GM19328 (cell line): ENCODE data around the gene MTFMT.
"Not testable (repeated sequence)": the region's sequence is repeated elsewhere in the genome, so short reads cannot be mapped to it uniquely, and the experiment has no call there.

Source experiments
- ATAC-seq: cut with Tn5 transposase; IDR thresholded peaks from one replicate; pipeline ENCODE4 v1.9.1; 2021; ENCODE audit warnings: mild to moderate bottlenecking, moderate library complexity; ENCODE audit not compliant: unreplicated experiment

MTFMT gene

DNA sequence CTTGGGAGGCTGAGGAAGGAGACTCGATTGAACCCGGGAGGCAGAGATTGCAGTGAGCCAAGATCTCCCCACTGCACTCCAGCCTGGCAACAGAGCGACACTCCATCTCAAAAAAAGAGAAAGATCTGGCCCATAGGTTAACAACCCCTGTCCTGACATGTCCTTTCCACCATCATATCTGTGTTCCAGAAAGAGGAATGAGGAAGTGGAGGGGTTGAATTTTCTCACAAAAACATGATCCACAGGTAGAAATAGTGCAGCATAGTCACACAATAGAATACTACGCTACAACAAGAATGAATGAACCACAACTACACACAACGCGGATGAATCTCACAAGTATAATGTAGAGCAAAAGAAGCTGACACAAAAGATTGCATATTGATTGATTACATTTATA lies 11.0 kb upstream of the MTFMT start:
- no peak for ATAC-seq

DNA sequence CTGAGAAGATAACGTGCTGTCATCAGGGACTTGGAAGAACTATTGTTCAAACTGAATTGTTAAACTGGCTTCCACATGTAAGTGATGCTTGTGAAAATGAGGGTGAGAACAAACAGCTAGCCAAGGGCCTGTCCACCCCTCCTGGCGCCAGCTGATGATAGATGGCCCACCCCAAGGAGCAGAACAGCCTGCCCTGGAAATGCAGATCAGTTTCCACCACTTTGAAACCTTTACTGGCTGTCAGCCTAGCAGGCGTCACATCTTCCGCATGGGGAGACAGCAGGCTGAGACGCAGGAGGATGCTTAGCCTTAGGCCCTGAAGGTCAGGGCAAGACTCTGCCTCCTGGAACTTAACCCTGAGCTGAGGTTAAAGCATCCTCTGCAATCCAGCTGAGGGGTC lies 9.4 kb upstream of the MTFMT start:
- ATAC-seq: no peak

DNA sequence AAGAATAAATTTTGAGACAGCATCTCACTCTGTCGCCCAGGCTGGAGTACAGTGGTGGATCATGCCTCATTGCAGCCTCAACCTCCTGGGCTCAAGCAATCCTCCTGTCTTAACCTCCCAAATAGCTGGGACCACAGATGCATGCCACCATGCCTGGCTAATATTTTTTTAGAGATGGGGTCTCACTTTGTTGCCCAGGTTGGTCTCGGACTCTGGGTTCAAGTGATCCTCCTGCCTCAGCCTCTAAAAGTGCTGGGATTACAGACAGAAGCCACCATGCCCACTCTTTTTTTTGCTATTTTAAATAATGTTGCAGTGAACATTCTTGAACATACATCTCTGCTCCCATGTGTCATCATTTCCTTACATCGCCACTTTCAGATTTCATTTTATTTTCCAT lies 9.0 kb upstream of the MTFMT start:
- ATAC-seq: no peak

DNA sequence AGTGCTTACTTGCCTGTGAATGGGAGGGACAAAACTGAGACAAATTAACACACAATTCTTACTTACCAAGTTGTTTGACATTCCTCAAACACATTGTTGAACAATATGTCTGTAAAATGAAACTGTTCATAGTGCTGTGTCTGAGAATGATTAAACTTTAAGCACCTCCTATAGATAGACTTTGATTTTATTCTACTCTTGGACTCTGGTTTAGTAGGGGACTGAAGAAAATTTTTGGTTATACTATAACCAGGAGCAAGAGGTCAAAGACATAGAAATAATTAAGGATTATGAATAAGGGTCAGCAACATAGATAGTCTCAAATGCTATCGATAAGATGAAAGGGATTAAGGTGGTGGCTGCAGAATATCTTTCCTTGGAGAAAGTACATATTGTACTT lies 7.9 kb upstream of the MTFMT start:
- no peak for ATAC-seq

DNA sequence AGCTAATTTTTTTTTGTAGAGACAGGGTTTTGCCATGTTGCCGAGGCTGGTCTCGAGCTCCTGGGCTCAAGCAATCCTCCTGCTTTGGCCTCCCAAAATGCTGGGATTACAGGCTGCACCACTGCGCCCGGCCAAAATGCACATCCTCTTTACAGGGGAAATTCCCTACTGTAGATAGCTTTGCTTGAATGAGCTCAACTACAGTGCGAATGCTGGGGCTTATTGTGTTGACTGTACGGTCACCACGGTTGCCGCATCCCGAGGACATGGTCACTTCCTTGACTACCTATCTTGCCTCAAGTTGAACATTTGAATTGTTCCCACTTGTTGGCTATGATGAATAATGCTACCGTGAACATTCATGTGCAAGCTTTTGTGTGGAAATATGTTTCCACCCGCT lies 5.3 kb upstream of the MTFMT start:
- no peak for ATAC-seq

DNA sequence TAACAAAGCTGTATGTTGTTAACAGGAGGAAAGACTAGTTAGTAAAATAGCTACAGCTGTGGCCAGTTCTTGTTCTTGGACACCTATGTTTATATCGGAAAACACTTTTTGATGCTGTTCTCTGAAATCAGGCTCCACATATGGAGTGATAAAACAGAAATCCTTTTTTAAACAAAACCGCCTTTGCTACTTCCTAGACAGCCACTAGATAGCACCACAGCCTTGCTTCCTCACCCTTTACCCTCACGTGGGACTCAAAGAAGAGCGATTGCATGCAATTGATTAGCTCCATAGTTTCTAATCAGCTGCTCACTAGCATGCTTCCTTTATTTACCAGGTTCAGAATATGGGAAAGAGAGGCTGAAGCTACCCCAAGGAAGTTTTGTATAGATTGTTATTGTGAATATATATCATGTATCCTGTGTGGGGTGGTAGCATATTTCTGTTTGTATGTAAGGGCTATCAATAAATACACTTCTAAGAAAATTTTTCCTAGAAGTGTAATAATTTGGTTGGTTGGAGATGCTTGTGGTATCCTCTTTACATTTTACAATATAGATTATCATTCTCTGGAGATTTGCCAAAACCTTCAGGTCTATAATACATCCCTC lies 4.3 kb upstream of the MTFMT start:
- no peak for ATAC-seq

DNA sequence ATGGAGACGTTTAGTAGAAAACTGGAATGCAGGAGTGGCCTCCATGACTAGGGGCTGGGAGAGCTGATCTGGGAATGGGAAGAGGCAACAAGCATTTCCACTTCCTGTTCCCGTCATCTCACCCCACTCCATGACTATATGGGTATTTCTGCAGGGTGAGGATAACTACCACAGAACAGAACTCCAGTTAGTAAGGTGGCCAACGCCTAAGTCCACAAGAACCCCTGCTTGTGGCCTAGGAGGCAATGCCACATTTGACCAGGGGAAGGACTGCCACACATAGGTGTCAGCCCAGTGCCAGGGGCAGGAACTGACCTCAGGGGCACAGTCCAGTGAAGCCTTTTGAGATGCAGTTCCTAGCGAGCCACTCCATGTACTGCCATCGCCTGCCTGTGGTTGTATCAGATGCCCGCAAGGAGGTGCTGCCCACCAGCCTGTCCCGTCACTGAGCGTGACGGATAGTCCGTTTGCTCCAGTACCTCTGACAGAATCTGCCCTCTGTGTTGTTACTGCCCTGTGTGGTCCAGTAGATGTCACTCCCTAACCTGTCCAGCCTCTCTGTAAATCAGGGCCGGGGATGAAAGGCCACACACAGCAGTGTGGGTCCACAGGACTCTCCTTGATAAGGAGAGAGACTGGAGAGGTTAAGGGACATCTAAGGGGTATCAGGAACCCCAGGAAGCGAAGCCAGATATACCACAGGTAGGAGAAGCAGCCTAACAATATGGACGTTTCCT lies 3.5 kb upstream of the MTFMT start:
- ATAC-seq: no peak

DNA sequence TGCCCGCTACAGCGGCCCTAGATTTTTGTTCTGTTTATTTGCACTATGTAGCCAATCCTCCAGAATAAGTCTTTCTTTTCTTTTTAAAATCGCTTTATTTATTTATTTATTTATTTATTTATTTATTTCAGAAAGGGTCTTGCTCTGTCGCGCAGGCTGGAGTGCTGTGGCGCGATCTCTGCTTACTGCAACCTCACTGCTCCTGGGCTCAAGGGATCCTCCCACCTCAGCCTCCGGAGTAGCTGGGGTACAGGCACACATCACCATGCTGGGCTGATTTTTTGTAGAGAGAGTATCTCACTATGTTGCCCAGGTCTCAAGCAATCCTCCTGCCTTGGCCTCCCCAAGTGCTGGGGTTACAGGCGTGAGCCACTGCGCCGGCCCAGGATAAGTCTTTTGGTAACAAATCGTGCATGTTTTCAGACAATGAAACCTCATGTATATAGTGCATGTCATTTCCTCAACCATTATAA lies 333 bp upstream of the MTFMT start:
- ATAC-seq: no peak

DNA sequence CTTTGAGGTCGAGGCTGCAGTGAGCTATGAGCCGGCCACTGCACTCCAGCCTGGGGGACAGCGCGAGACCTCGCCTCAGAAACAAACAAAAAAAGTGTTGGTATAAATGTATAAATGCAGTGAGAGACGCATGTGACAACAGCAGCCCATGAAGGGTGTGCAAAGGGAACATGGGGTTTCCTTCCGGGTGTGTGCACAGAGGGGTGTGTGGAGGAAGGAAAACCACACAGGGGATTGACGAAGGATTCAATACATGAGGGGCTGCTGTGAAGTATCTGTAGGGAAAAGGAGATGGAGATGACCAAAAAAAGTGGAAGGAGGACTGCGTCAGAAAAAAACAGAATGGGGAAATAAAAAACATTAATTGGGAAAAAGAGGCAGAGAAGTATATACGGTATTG lies 1.1 kb downstream of the MTFMT start:
- ATAC-seq: no peak

DNA sequence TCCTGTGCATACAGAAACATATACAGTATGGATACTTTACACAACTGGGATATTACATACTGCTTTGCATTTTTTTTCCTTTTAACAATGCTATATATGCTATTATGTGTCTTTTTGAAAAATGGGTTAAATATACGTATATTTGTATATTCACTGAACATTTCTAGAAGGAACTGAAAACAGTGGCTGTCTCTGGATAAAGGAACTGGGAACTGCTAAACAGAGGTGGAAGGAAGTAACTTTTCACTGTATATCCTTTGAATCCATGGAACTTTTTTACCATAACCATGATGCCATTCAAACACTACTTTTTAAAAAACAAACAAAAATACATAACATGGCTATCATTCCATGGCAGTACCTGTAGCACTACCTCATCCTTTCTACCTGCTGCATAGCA lies 1.8 kb downstream of the MTFMT start:
- no peak for ATAC-seq

DNA sequence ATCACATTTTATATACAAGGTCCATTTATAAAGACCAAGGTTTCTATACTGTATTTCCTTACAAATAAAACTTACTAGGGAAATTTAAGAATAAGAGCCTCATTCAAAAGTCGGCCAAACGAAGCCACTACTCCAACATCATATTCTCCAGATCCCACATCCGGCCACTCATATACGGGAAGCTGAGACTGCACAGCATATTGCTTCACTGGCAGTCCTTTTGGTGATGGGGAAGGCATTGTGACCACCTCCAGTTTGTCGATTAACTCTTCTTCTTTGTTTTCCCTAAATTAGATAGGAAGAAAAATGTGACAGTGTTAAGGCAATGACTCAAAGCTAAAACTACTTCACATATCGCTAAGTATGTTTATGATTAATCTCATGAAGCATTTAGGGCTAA lies 2.7 kb downstream of the MTFMT start:
- ATAC-seq: no peak

DNA sequence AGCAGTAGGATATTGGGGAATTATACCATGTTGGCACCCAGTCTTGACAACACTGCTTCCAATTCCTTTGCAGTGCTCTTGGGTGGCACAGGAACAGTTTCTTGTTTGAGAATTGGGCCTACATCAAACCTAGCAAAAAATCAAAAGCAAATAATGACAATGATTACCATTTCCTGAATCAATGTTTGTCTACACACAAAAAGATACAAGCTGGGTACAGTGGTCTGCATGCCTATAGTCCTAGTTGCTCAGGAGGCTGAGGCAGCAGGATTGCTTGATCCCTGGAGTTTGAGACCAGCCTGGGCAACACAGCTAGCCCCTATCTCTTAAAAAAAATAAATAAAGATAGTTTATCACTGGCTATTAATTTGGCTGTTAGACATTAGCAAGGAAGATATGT lies 8.0 kb downstream of the MTFMT start:
- ATAC-seq: no peak

DNA sequence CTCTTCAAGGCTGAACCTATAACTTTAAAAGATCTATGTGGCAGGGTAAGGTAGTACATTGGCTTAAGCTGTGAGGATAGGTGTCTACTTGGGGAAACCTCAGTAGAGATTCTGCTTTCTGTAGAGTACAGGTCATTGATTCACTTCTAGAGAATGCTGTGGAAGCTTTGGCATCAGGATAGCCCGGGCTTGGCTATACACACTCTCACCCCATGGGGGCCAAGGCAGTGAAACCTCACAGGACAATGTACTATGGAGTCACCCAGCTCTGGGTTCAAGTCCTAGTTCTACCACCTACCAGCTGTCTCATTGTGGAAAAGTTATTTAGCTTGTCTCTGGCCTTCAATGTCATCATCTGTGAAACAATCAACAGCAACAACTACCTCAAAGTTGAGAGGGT lies 9.0 kb downstream of the MTFMT start:
- no peak for ATAC-seq

DNA sequence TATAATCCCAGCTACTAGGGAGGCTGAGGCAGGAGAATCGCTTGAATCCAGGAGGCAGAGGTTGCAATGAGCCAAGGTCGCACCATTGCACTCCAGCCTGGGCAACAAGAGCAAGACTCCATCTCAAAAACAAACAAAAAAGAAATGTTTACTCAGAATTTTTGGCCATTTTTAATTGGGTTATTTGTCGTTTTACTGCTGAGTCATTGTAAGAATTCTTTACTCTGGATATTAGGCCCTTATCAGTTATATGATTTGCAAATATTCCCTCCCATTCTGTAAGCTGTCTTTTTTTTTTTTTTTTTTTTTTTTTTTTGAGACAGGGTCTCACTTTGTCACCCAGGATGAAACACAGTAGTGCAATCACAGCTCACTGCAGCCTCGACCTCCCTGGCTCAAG lies 18.2 kb downstream of the MTFMT start:
- ATAC-seq: not testable (repeated sequence)

DNA sequence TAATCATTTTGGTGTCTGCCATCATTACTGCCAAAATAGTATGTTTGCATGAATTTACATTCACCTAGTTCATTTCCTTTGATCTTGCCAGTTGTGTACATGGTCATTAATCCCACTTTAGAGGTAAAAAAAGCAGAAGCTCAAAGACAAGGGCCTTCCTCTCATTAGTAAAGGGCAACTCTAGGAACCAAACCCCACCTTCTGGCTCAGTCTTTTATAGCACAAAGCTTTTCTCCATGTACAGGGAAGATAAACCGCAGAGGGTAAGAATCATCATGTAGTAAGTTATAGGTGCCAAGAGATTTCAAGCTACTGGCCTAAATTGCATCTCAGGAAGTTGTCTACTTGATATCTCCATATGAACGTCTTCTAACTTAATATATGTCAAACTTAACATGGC lies 20.5 kb downstream of the MTFMT start:
- no peak for ATAC-seq

DNA sequence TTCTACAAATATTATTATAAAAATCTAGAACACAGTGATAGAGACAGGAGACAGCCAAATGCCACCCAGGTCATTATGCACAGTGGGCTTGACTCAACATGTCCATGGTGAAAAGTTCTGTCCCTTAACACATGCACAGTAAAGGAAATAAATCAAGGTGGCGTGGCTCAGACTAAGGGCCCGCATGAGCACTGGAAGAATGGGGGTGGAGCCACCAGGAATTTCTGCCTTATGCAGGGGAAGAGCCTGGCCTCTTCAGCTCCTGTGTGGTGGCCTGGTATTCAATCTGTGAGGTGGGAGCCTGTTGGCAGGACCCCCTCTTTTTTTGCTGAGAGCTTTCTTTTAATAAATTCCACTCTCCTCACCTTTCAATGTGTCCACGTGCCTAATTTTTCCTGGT lies 22.6 kb downstream of the MTFMT start:
- ATAC-seq: no peak

DNA sequence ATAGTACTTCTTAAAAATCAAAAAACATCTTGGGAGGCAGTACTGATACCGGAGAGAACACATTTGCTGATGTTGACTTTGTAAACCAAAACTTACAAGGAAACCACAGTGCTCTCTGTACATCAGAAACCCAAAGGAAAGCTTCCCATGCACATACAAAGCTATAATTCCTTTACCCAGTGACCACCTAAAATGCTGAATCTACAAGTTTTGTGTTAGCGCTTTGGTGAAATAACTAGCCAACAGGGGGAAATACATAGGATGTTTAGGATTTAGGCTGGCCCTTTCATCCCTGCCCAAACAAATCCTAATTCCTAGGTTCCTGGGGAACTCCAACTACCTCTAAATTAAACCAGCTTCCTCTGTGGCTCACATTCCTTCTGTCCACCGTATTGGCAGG lies 24.4 kb downstream of the MTFMT start:
- ATAC-seq: no peak

DNA sequence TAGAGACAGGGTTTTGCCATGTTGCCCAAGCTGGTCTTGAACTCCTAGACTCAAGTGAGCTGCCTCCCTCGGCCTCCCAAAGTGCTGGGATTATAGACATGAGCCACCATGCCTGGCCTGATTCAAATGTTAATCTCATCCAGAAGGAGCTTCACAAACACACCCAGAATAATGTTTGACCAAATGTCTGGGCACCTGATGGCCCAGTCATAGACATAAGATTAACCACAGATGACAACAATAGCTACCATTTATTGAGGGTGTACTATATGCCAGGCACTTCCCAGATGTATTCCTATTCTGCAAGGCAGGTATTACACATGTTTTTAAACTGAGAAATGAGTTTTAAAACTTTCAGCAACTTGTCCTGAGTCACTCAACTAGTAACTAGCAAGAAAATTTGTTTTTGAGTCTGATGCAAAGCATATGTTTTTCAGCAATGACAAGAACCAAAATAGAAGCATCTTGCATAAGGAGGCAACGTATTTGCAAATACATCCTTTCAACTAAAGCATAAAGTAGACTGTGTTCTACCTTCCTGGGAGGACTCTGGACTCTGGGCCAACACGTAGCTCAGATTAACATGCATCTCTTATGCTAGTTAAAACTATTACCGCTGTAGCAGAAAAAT lies 31.6 kb downstream of the MTFMT start:
- no peak for ATAC-seq

DNA sequence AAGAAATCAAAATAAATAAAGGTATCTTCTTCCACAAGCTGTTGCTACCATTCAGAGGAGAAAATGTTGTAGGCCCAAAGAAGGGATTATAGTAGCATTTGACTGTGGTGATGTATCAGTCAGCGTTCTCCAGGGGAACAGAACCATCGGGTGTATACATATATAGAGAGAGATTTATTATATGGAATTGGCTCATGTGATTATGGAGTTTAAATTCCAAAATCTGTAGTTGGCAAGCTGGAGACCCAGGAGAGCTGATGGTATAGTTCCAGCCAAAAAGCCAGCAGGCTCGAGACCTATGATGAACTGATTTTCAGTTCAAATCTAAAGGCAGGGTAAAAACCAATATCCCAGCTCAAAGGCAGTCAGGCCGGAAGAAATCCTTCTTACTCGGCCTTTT lies 32.4 kb downstream of the MTFMT start:
- no peak for ATAC-seq

DNA sequence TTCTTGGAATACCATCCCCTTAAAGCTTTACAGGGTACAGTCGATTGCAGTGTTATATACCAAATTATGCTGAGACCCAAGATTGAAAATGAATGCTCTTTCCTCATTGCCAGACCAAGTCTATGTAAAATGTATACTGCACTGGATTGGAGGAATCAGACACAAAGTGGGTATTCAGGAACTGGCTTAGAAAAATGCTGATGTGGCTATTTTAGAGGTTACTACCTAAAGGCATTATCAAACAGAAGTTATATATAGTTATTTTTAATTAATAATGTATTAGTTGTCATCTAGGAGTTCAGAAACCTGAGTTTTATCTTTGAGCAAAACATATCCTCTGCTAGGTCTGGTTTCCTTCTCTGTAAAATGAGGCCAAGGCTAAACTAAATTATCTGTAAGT lies 36.1 kb downstream of the MTFMT start:
- no peak for ATAC-seq

DNA sequence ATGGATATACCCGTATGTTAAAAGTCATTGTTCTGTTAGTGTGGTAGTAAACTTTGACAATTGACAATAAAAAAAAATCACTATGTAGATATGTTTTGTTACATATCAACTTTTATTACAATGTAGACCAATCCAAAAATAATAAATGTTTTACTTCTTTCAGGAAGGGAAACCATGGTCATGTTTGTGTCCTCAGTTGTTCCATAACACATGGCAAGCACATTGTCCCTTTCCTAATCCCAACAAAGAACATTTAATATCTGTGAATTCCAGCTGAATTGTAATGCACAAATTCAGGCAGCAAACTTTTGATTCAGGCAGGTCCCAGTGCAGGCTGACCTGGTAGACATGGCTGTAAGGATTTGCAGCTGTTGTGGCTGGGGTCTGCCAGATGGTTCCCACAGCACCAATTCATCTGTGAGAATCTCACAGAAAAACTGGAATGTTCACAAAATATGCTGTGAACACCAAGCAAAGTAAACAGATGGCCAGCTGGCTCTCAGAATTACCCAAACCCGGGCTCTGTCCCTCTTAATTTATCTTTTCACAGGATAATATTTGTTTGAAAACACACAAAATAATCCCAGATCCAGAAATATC lies 37.8 kb downstream of the MTFMT start:
- ATAC-seq: no peak

DNA sequence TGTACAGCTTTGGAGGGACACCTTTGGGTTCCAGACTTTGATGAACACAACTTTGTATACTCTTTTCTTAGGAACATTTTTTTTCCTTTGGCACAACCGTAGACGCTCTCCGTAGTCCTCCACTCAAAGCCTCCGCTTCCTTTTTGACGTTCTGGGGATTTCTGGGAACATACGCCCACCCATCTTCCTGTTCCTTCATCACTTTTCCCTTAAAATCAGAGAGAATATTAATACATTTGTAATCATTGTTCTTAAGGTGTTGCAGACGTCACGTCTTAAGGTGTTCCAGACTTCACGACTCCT lies 39.3 kb downstream of the MTFMT start:
- no peak for ATAC-seq
